WTC11 (cell line): Measurements from ENCODE around the gene ITGA6.

ENCODE experiments used
- ELF4 ChIP-seq: sonication (generic); formaldehyde crosslinking; IDR thresholded peaks from 2 replicates; pipeline ENCODE4 v1.8.1; 2022; ENCODE audit warnings: low read depth, mild to moderate bottlenecking, moderate library complexity, missing genetic modification reagents
- ZBTB21 ChIP-seq: sonication (generic); formaldehyde crosslinking; IDR thresholded peaks from 2 replicates; pipeline ENCODE4 v1.8.1; 2023; ENCODE audit warnings: mild to moderate bottlenecking, missing genetic modification reagents, borderline replicate concordance
- TF ChIP-seq, protein P1 (sequence below): fragments of 200-600 bp; IDR thresholded peaks from 2 replicates; pipeline ENCODE4 v1.8.0; 2022; ENCODE audit warnings: antibody characterized with exemption

DNA sequence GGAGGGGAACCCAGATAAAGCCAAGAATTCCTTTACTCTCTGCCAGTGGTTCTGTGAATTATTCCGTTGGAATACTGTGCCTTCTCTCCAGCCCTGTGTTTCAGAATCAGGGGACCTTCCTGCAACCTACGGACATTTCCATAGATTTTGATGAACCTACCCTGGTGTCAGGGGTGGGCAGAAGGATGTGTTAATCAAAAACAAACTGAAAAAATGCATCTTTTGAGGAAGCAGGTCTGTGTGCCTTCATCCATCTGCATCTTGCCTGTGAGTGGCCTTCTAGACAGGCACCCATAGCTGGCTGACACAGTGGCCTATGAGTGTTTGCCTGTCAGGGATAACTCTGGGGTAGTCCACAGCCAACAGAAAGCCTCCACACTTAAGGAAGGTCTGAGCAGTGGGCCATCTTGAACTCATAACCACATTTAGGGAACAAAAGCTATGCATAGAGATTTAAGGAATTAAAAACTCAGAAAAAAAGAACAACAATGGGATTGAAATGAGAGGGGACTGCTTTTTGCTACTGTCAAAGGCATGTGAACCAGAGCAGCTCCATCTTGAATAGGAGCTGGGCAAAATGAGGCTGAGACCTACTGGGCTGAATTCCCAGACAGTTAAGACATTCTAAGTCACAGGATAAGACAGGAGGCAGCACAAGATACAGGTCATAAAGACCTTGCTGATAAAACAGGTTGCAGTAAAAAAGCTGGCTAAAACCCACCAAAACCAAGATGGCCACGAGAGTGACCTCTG is 45.9 kb upstream of the ITGA6 start:
- TF ChIP-seq ZBTB21 (CRISPR knock-in tag) (no peak), ELF4 (no peak)
- TF ChIP-seq, protein P1, sequence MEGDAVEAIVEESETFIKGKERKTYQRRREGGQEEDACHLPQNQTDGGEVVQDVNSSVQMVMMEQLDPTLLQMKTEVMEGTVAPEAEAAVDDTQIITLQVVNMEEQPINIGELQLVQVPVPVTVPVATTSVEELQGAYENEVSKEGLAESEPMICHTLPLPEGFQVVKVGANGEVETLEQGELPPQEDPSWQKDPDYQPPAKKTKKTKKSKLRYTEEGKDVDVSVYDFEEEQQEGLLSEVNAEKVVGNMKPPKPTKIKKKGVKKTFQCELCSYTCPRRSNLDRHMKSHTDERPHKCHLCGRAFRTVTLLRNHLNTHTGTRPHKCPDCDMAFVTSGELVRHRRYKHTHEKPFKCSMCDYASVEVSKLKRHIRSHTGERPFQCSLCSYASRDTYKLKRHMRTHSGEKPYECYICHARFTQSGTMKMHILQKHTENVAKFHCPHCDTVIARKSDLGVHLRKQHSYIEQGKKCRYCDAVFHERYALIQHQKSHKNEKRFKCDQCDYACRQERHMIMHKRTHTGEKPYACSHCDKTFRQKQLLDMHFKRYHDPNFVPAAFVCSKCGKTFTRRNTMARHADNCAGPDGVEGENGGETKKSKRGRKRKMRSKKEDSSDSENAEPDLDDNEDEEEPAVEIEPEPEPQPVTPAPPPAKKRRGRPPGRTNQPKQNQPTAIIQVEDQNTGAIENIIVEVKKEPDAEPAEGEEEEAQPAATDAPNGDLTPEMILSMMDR, result no peak
